HG03460 (cell line): ENCODE measurements around the gene TSPAN19.
"Not testable (repeated sequence)": the region's sequence is repeated elsewhere in the genome, so short reads cannot be mapped to it uniquely, and the experiment has no call there.

Experiments used
- ATAC-seq: cut with Tn5 transposase; IDR thresholded peaks from one replicate; pipeline ENCODE4 v1.9.1; 2021; ENCODE audit not compliant: unreplicated experiment

TSPAN19 gene

GRCh38 chr12:85036234-85036707 is at the start of gene TSPAN19, which contains the start of gene LRRIQ1:
TSS of gene TSPAN19 (minus strand) at chr12:85036277. CDS start at chr12:85029946, 6,331 bp downstream.
TSS of gene LRRIQ1 (plus strand) at chr12:85036351. CDS start at chr12:85038177, 1,826 bp downstream.
- peak; percentile 97 for ATAC-seq

GRCh38 chr12:85085066-85085465 is 49.0 kb upstream of the TSPAN19 start:
- no peak for ATAC-seq

GRCh38 chr12:85076688-85077430 is 40.8 kb upstream of the TSPAN19 start:
- no peak for ATAC-seq

- no peak for ATAC-seq
Measured at GRCh38 chr12:85072826-85073225, 36.7 kb upstream of the TSPAN19 start.

- no peak for ATAC-seq
Measured at GRCh38 chr12:85065837-85066482, 29.9 kb upstream of the TSPAN19 start.

GRCh38 chr12:85060916-85061315 is 24.8 kb upstream of the TSPAN19 start:
- ATAC-seq, result no peak

GRCh38 chr12:85059594-85059993 is 23.5 kb upstream of the TSPAN19 start:
- ATAC-seq, result no peak

- no peak for ATAC-seq
Measured at GRCh38 chr12:85058339-85058738, 22.3 kb upstream of the TSPAN19 start.

GRCh38 chr12:85057370-85057963 is 21.4 kb upstream of the TSPAN19 start:
- ATAC-seq, result peak; percentile 87

GRCh38 chr12:85043829-85044228 is 7.8 kb upstream of the TSPAN19 start:
- ATAC-seq, result no peak

GRCh38 chr12:85041395-85041794 is 5.3 kb upstream of the TSPAN19 start:
- ATAC-seq, result no peak

GRCh38 chr12:85036733-85037132 is 656 bp upstream of the TSPAN19 start:
- no peak for ATAC-seq

GRCh38 chr12:85029456-85029855 is 6.6 kb downstream of the TSPAN19 start:
- ATAC-seq, result no peak

GRCh38 chr12:85018098-85018497 is 18.0 kb downstream of the TSPAN19 start:
- ATAC-seq, result no peak

GRCh38 chr12:85017618-85018017 is 18.5 kb downstream of the TSPAN19 start:
- no peak for ATAC-seq

- ATAC-seq, result no peak
Measured at GRCh38 chr12:85017133-85017532, 18.9 kb downstream of the TSPAN19 start.

GRCh38 chr12:85016413-85016812 is 19.7 kb downstream of the TSPAN19 start:
- no peak for ATAC-seq

- no peak for ATAC-seq
Measured at GRCh38 chr12:85007836-85008235, 28.2 kb downstream of the TSPAN19 start.

- no peak for ATAC-seq
Measured at GRCh38 chr12:85006206-85006605, 29.9 kb downstream of the TSPAN19 start.

GRCh38 chr12:85005615-85006014 is 30.5 kb downstream of the TSPAN19 start:
- no peak for ATAC-seq

GRCh38 chr12:85005047-85005446 is 31.0 kb downstream of the TSPAN19 start:
- not testable (repeated sequence) for ATAC-seq

- ATAC-seq, result no peak
Measured at GRCh38 chr12:85004204-85004603, 31.9 kb downstream of the TSPAN19 start.
